HepG2 (cell line): ENCODE measurements around the gene MTUS2.

ENCODE experiments used
- ATF3 ChIP-seq: sonication (generic); formaldehyde crosslinking; IDR thresholded peaks from 2 replicates; pipeline ENCODE4 v1.4.0; 2020; ENCODE audit warnings: missing genetic modification reagents
- ESRRA ChIP-seq: sonication (generic); formaldehyde crosslinking; IDR thresholded peaks from 2 replicates; pipeline ENCODE4 v1.5.1; 2020; ENCODE audit warnings: mild to moderate bottlenecking, low read depth, missing genetic modification reagents
- HHEX ChIP-seq: IDR thresholded peaks from 2 replicates; pipeline ENCODE4 v1.6.1; 2016; ENCODE audit warnings: control low read depth
- KAT2B ChIP-seq: fragments of 150-350 bp; IDR thresholded peaks from 2 replicates; pipeline ENCODE4 v1.6.1; 2014; ENCODE audit warnings: low read depth, low read length, borderline replicate concordance
- KDM5A ChIP-seq: fragments of 200-600 bp; sonication (generic); IDR thresholded peaks from 2 replicates; pipeline ENCODE4 v1.7.0; 2018; ENCODE audit warnings: antibody characterized with exemption, mild to moderate bottlenecking, low read length, borderline replicate concordance
- LBX2 ChIP-seq: sonication (generic); formaldehyde crosslinking; IDR thresholded peaks from 2 replicates; pipeline ENCODE4 v1.5.0; 2020; ENCODE audit warnings: missing genetic modification reagents, mild to moderate bottlenecking, borderline replicate concordance
- MYC ChIP-seq: sonication (generic); formaldehyde crosslinking; IDR thresholded peaks from 2 replicates; pipeline ENCODE4 v1.9.0; 2021; ENCODE audit warnings: missing genetic modification reagents, borderline replicate concordance
- STAG1 ChIP-seq: sonication (generic); formaldehyde crosslinking; IDR thresholded peaks from 2 replicates; pipeline ENCODE4 v1.4.0; 2020; ENCODE audit warnings: missing genetic modification reagents
- TP53 ChIP-seq: sonication (generic); formaldehyde crosslinking; conservative IDR thresholded peaks from 2 replicates; pipeline ENCODE4 v1.4.0; 2020; ENCODE audit warnings: missing genetic modification reagents
- ZKSCAN8 ChIP-seq: IDR thresholded peaks from 2 replicates; pipeline ENCODE4 v1.6.1; 2016; ENCODE audit warnings: borderline replicate concordance, missing genetic modification reagents, missing compliant biosample characterization
- ZNF512 ChIP-seq: sonication (generic); formaldehyde crosslinking; IDR thresholded peaks from 2 replicates; pipeline ENCODE4 v1.4.0; 2020; ENCODE audit warnings: mild to moderate bottlenecking, missing genetic modification reagents
- TF ChIP-seq, protein P1 (sequence below): sonication (generic); formaldehyde crosslinking; IDR thresholded peaks from 2 replicates; pipeline ENCODE4 v1.8.0; 2022; ENCODE audit warnings: missing genetic modification reagents, mild to moderate bottlenecking, borderline replicate concordance

- TF ChIP-seq LBX2 (CRISPR knock-in tag) = no peak
- no peak for TF ChIP-seq STAG1 (CRISPR knock-in tag)
- TF ChIP-seq, protein P1, sequence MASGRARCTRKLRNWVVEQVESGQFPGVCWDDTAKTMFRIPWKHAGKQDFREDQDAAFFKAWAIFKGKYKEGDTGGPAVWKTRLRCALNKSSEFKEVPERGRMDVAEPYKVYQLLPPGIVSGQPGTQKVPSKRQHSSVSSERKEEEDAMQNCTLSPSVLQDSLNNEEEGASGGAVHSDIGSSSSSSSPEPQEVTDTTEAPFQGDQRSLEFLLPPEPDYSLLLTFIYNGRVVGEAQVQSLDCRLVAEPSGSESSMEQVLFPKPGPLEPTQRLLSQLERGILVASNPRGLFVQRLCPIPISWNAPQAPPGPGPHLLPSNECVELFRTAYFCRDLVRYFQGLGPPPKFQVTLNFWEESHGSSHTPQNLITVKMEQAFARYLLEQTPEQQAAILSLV (CRISPR knock-in tag) = no peak
- no peak for TF ChIP-seq KDM5A
- no peak for TF ChIP-seq MYC (CRISPR knock-in tag)
- TF ChIP-seq ATF3 = no peak
- TF ChIP-seq KAT2B = no peak
- no peak for TF ChIP-seq ESRRA (CRISPR knock-in tag)
- no peak for TF ChIP-seq ZKSCAN8
- TF ChIP-seq ZNF512 = no peak
- no peak for TF ChIP-seq TP53 (CRISPR knock-in tag)
- TF ChIP-seq HHEX (CRISPR knock-in tag) = no peak
Observed at GRCh38 chr13:29484236-29484635, 664.1 kb downstream of the MTUS2 start.
